IMR-90 (cell line): Measurements from ENCODE around the gene XRN2.

Source experiments
- MAZ ChIP-seq: IDR thresholded peaks from 2 replicates; pipeline ENCODE4 v1.6.1; 2012; ENCODE audit warnings: low read depth, mild to moderate bottlenecking, low read length, improper control_type of control experiment, moderate library complexity, borderline replicate concordance
- TF ChIP-seq, protein P1 (sequence below): conservative IDR thresholded peaks from 2 replicates; pipeline ENCODE4 v1.5.1; 2012; ENCODE audit warnings: mild to moderate bottlenecking, low read depth, low read length, improper control_type of control experiment

DNA sequence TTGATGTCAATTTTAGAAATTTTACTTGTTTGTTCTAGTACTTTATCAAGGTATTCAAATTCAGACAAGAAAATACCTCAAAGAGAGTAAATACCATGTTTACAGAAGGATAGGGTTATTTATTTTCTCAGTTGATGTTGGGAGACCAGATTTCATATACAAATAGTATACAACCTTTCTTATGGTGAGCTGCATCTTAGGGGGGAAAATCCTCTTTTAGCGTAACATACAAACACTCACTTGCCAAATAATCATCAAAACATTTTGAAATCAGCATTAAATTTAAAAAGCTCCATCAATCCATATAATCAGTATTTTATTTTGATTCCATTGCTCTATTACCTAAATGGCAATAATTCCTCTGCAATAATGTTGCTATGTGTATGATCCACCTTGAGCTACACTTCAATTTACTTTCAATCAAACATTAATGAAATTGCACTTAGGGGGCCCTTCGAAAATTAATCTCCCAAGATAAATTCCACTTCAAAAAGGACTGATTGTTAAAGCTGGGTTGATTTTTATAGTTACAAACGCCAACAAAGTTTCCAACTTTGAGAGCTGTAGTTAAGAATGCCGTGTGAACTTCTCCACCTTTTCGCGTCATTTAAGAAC lies 92.0 kb downstream of the XRN2 start:
- TF ChIP-seq, protein P1, sequence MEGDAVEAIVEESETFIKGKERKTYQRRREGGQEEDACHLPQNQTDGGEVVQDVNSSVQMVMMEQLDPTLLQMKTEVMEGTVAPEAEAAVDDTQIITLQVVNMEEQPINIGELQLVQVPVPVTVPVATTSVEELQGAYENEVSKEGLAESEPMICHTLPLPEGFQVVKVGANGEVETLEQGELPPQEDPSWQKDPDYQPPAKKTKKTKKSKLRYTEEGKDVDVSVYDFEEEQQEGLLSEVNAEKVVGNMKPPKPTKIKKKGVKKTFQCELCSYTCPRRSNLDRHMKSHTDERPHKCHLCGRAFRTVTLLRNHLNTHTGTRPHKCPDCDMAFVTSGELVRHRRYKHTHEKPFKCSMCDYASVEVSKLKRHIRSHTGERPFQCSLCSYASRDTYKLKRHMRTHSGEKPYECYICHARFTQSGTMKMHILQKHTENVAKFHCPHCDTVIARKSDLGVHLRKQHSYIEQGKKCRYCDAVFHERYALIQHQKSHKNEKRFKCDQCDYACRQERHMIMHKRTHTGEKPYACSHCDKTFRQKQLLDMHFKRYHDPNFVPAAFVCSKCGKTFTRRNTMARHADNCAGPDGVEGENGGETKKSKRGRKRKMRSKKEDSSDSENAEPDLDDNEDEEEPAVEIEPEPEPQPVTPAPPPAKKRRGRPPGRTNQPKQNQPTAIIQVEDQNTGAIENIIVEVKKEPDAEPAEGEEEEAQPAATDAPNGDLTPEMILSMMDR: no peak
- TF ChIP-seq MAZ: no peak
